HG03135 (cell line): ENCODE data around the gene DCLK1.
A peak's percentile ranks its signal among the peaks of the same experiment; 100 is the strongest.

Source experiments
- ATAC-seq: cut with Tn5 transposase; IDR thresholded peaks from one replicate; pipeline ENCODE4 v1.9.1; 2021; ENCODE audit warnings: mild to moderate bottlenecking, moderate library complexity; ENCODE audit not compliant: unreplicated experiment

The DCLK1 gene

GRCh38 chr13:35723053-35723461 lies 408.1 kb downstream of the DCLK1 start:
- ATAC-seq: no peak

GRCh38 chr13:35722458-35723052 lies 408.6 kb downstream of the DCLK1 start:
- no peak for ATAC-seq

GRCh38 chr13:35720690-35721554 lies 410.3 kb downstream of the DCLK1 start:
- peak; percentile 60 for ATAC-seq

- no peak for ATAC-seq
These were observed 410.9 kb downstream of the DCLK1 start for GRCh38 chr13:35720290-35720689.
